Stimulated activated CD8-positive, alpha-beta memory T cell treated with anti-CD3 and anti-CD28 coated beads, Interleukin-4, amount 100 ng/mL, for 48 hours (primary cell): ENCODE measurements around the gene ZNF35.
"Not testable (repeated sequence)": the region's sequence is repeated elsewhere in the genome, so short reads cannot be mapped to it uniquely, and the experiment has no call there.

Source experiments
- DNase-seq: peaks from one replicate; pipeline ENCODE4 v3.0.0-alpha.2; 2020

Gene ZNF35

GRCh38 chr3:44648564-44649229, at the start of gene ZNF35:
Gene ZNF35 (plus strand): TSS chr3:44648732. CDS start chr3:44651068, 2,336 bp downstream.
- DNase-seq = peak; percentile 69

- DNase-seq = no peak
Measured at GRCh38 chr3:44601749-44602148, 46.8 kb upstream of the ZNF35 start.

- DNase-seq = no peak
Measured at GRCh38 chr3:44612678-44613077, 35.9 kb upstream of the ZNF35 start.

- peak; percentile 77 for DNase-seq
Measured at GRCh38 chr3:44624749-44625480, 23.6 kb upstream of the ZNF35 start, which contains the start of gene ZNF197. Gene ZNF197 (plus strand): TSS chr3:44625036. CDS start chr3:44629155, 4,119 bp downstream.

- DNase-seq = no peak
Measured at GRCh38 chr3:44628716-44629115, 19.8 kb upstream of the ZNF35 start.

GRCh38 chr3:44632193-44632592, 16.3 kb upstream of the ZNF35 start:
- DNase-seq = no peak

- DNase-seq = no peak
Measured at GRCh38 chr3:44642337-44642736, 6.2 kb upstream of the ZNF35 start.

- DNase-seq = no peak
Measured at GRCh38 chr3:44643024-44643423, 5.5 kb upstream of the ZNF35 start.

GRCh38 chr3:44647771-44648170, 761 bp upstream of the ZNF35 start:
- no peak for DNase-seq

- DNase-seq = no peak
Measured at GRCh38 chr3:44649709-44650108, 1.2 kb downstream of the ZNF35 start.

- no peak for DNase-seq
Measured at GRCh38 chr3:44654039-44654438, 5.5 kb downstream of the ZNF35 start.

- DNase-seq = no peak
Measured at GRCh38 chr3:44659015-44659414, 10.5 kb downstream of the ZNF35 start.

GRCh38 chr3:44659434-44659833, 10.9 kb downstream of the ZNF35 start:
- DNase-seq = no peak

- no peak for DNase-seq
Measured at GRCh38 chr3:44661189-44661588, 12.7 kb downstream of the ZNF35 start.

GRCh38 chr3:44665173-44665572, 16.6 kb downstream of the ZNF35 start:
- DNase-seq = no peak

- DNase-seq = no peak
Measured at GRCh38 chr3:44666346-44666745, 17.8 kb downstream of the ZNF35 start.

GRCh38 chr3:44669760-44670159, 21.2 kb downstream of the ZNF35 start:
- DNase-seq = no peak

- not testable (repeated sequence) for DNase-seq
Measured at GRCh38 chr3:44673466-44673865, 24.9 kb downstream of the ZNF35 start.

- DNase-seq = no peak
Measured at GRCh38 chr3:44674211-44674610, 25.7 kb downstream of the ZNF35 start.

GRCh38 chr3:44678480-44679116, 30.1 kb downstream of the ZNF35 start:
- DNase-seq = no peak

- DNase-seq = no peak
Measured at GRCh38 chr3:44680921-44681455, 32.5 kb downstream of the ZNF35 start.

- DNase-seq = no peak
Measured at GRCh38 chr3:44682182-44682896, 33.8 kb downstream of the ZNF35 start.
